Choroid plexus epithelial cell (primary cell): ENCODE results near the gene ST6GALNAC2.

Source experiments
- DNase-seq: peaks from one replicate; pipeline ENCODE4 v3.0.0-alpha.2; 2010; ENCODE audit warnings: low read depth
- H3K4me3 ChIP-seq: 2 replicates; pipeline ENCODE4 v1.5.1; 2011; ENCODE audit warnings: low read depth, mild to moderate bottlenecking, control low read depth, low read length, moderate library complexity
- TF ChIP-seq, protein P1 (sequence below): conservative IDR thresholded peaks from 2 replicates; pipeline ENCODE4 v1.5.1; 2011; ENCODE audit warnings: low read depth, mild to moderate bottlenecking, control low read depth, inconsistent platforms, low read length, moderate library complexity

ST6GALNAC2 gene

GRCh38 chr17:76578376-76578775 lies 7.3 kb downstream of the ST6GALNAC2 start:
- TF ChIP-seq, protein P1, sequence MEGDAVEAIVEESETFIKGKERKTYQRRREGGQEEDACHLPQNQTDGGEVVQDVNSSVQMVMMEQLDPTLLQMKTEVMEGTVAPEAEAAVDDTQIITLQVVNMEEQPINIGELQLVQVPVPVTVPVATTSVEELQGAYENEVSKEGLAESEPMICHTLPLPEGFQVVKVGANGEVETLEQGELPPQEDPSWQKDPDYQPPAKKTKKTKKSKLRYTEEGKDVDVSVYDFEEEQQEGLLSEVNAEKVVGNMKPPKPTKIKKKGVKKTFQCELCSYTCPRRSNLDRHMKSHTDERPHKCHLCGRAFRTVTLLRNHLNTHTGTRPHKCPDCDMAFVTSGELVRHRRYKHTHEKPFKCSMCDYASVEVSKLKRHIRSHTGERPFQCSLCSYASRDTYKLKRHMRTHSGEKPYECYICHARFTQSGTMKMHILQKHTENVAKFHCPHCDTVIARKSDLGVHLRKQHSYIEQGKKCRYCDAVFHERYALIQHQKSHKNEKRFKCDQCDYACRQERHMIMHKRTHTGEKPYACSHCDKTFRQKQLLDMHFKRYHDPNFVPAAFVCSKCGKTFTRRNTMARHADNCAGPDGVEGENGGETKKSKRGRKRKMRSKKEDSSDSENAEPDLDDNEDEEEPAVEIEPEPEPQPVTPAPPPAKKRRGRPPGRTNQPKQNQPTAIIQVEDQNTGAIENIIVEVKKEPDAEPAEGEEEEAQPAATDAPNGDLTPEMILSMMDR = no peak
- DNase-seq = no peak
- no peak overlapping the region for H3K4me3 ChIP-seq

- TF ChIP-seq, protein P1 = no peak
- no peak for DNase-seq
- H3K4me3 ChIP-seq = no peak overlapping the region
Observed at GRCh38 chr17:76577876-76578275, 7.8 kb downstream of the ST6GALNAC2 start.

DNA sequence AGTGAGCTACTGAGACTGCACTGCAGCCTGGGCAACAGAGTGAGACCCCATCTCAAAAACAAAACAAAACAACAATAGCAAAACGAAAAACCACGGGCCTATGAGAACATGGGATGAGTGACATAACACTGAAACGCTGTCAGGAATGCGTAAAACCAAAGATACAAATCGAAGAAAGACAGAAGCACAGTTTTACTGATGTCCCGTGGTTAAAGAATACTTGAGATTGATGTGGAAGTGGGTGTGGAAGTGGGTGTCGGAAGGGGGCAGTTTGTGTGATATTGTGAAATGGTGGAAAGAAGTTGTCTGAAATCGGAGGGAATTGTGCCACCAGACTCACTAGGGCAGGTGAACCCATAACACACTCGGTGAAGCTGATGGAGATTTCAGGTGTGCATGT lies 9.5 kb downstream of the ST6GALNAC2 start:
- no peak for DNase-seq
- TF ChIP-seq, protein P1 = no peak
- no peak overlapping the region for H3K4me3 ChIP-seq

GRCh38 chr17:76575570-76575969 lies 10.1 kb downstream of the ST6GALNAC2 start:
- TF ChIP-seq, protein P1 = no peak
- H3K4me3 ChIP-seq = no peak overlapping the region
- DNase-seq = no peak

- H3K4me3 ChIP-seq = no peak overlapping the region
- no peak for DNase-seq
- TF ChIP-seq, protein P1 = no peak
Observed at GRCh38 chr17:76574166-76574565, 11.5 kb downstream of the ST6GALNAC2 start.

GRCh38 chr17:76573096-76573495 lies 12.6 kb downstream of the ST6GALNAC2 start:
- no peak for DNase-seq
- H3K4me3 ChIP-seq = no peak overlapping the region
- TF ChIP-seq, protein P1 = no peak

GRCh38 chr17:76572201-76572910 lies 13.3 kb downstream of the ST6GALNAC2 start:
- DNase-seq = no peak
- TF ChIP-seq, protein P1 = no peak
- no peak overlapping the region for H3K4me3 ChIP-seq
